Keratinocyte (primary cell): ENCODE measurements around the gene CRABP2. TPM values are rescaled to one million over a fixed set of nuclear protein-coding genes. Genes with fewer than 3 reads are reported as not detected.

Experiments
- DNase-seq: peaks from one replicate; pipeline ENCODE4 v3.0.0-alpha.2; 2011; ENCODE audit warnings: low read depth, missing footprints, low spot score
- FAIRE-seq: peaks from 2 replicates; lab custom pipeline; 2011; peaks lifted over from hg19 to GRCh38; lab: Jason Lieb, UNC
- H2AFZ ChIP-seq: 2 replicates; pipeline ENCODE4 v1.6.0; 2012; ENCODE audit warnings: low read length, control low read depth, inconsistent platforms; ENCODE audit not compliant: control insufficient read depth
- H3K27ac ChIP-seq: 2 replicates; pipeline ENCODE4 v1.5.1; 2011; ENCODE audit warnings: low read length; ENCODE audit not compliant: control insufficient read depth, insufficient read depth
- H3K27me3 ChIP-seq: 3 replicates; pipeline ENCODE4 v1.6.0; 2011; ENCODE audit warnings: low read length; ENCODE audit not compliant: control insufficient read depth, insufficient read depth; ENCODE audit errors: extremely low read depth
- H3K36me3 ChIP-seq, 2 experiments: 2 replicates in 1 of 2; 3 replicates in 1 of 2; pipeline ENCODE4 v1.5.1; 2011; ENCODE audit warnings: low read length in 2 of 2, mild to moderate bottlenecking in 1 of 2; ENCODE audit not compliant: control insufficient read depth in 2 of 2, insufficient read depth in 2 of 2; ENCODE audit errors: extremely low read depth in 1 of 2
- H3K4me1 ChIP-seq: 3 replicates; pipeline ENCODE4 v1.5.1; 2011; ENCODE audit warnings: low read length; ENCODE audit not compliant: control insufficient read depth, insufficient read depth; ENCODE audit errors: extremely low read depth
- H3K4me2 ChIP-seq: 3 replicates; pipeline ENCODE4 v1.6.0; 2011; ENCODE audit warnings: low read depth, low read length; ENCODE audit not compliant: control insufficient read depth, insufficient read depth; ENCODE audit errors: extremely low read depth
- H3K4me3 ChIP-seq, 3 experiments: fragments of 200-600 bp in 1 of 3; sonication (generic) in 1 of 3; 2 replicates in 2 of 3; 3 replicates in 1 of 3; pipeline ENCODE4 v1.5.1; 2011 to 2016; ENCODE audit warnings: low read length in 3 of 3, mild to moderate bottlenecking in 3 of 3, control low read depth in 2 of 3, inconsistent platforms in 1 of 3, low read depth in 1 of 3, mixed read lengths in 1 of 3, mixed run types in 1 of 3, moderate library complexity in 1 of 3; ENCODE audit not compliant: control insufficient read depth in 2 of 3, insufficient read depth in 2 of 3; ENCODE audit errors: extremely low read depth in 1 of 3
- H3K79me2 ChIP-seq: 2 replicates; pipeline ENCODE4 v1.6.0; 2012; ENCODE audit warnings: low read length; ENCODE audit not compliant: control insufficient read depth, insufficient read depth
- H3K9ac ChIP-seq: 3 replicates; pipeline ENCODE4 v1.6.0; 2011; ENCODE audit warnings: low read length; ENCODE audit not compliant: control insufficient read depth, insufficient read depth; ENCODE audit errors: extremely low read depth
- H3K9me1 ChIP-seq: 3 replicates; pipeline ENCODE4 v1.6.0; 2011; ENCODE audit warnings: low read length; ENCODE audit not compliant: control insufficient read depth, insufficient read depth; ENCODE audit errors: extremely low read depth
- H3K9me3 ChIP-seq: 2 replicates; pipeline ENCODE4 v1.5.1; 2012; ENCODE audit warnings: low read depth, low read length; ENCODE audit not compliant: control insufficient read depth
- H4K20me1 ChIP-seq: 3 replicates; pipeline ENCODE4 v1.6.0; 2011; ENCODE audit warnings: low read length; ENCODE audit not compliant: control insufficient read depth, insufficient read depth; ENCODE audit errors: extremely low read depth
- CTCF ChIP-seq, 3 experiments: IDR thresholded peaks in 1 of 3; conservative IDR thresholded peaks in 1 of 3; optimal IDR thresholded peaks in 1 of 3; 2 replicates in 2 of 3; 3 replicates in 1 of 3; pipeline versions ENCODE3 to v1.5.1; 2011; ENCODE audit warnings: low read length in 3 of 3, mild to moderate bottlenecking in 3 of 3, moderate library complexity in 2 of 3, control low read depth in 1 of 3, inconsistent platforms in 1 of 3; ENCODE audit not compliant: insufficient read depth in 2 of 3; ENCODE audit errors: extremely low read depth in 1 of 3
- EZH2 ChIP-seq: IDR thresholded peaks from one replicate; pipeline ENCODE4 v1.6.1; 2012; ENCODE audit warnings: inconsistent platforms, mild to moderate bottlenecking, low read length, moderate library complexity
- dilution Hi-C: fragments of 300-500 bp; cut with MboI; formaldehyde crosslinking; loops from one replicate; pipeline ENCODE4 v1.7.0; 2020; ENCODE audit warnings: low sequenced_read_pairs; ENCODE audit not compliant: extremely low pct_ligation_motif_present
- polyA plus RNA-seq, 5 experiments: library from polyadenylated mRNA; depleted of rRNA in 3 of 5; stranded (reverse) in 3 of 5; stranded (forward) in 1 of 5; unstranded in 1 of 5; fragments of >200 nt; gene quantifications; 1 replicate in 1 of 5; 2 replicates in 3 of 5; 3 replicates in 1 of 5; pipeline versions ENCODE4 v1.2.1 to v1.2.3, GENCODE V29; 2011 to 2012; ENCODE audit warnings: missing spikeins in 2 of 5, low read depth in 1 of 5, low replicate concordance in 1 of 5

CRABP2 gene
- polyA plus RNA-seq, 1 donor (not counting 4 experiments of a cell fraction or from before 2014, with no cell fraction given), result 8.4 TPM

- Histone ChIP-seq H2AFZ (no peak overlapping the region), H3K4me2 (peak overlapping the region; percentile 15), H3K79me2 (no peaks in the 10 kb centered on the region), H3K4me1 (peaks cover 46% of the 10 kb centered on the region), H3K9me3 (no peaks in the 10 kb centered on the region), H3K9ac (no peak overlapping the region), H3K27ac (no peak overlapping the region), H3K9me1 (no peaks in the 10 kb centered on the region), H3K4me3 (no peak overlapping the region), H3K27me3 (no peaks in the 10 kb centered on the region), H3K36me3 (no peaks in the 10 kb centered on the region), H4K20me1 (no peaks in the 10 kb centered on the region)
- TF ChIP-seq EZH2 (no peak), CTCF (optimal IDR thresholded peaks at IDR 0.05 in 1 of 3, IDR thresholded peaks at IDR 0.05 in 1 of 3, conservative IDR thresholded peaks at IDR 0.05 in 1 of 3; ENCODE audit: extremely low read depth in 1 of 3, insufficient read depth in 2 of 3, low read length in 3 of 3) (no peak)
- no peak for DNase-seq
- no peak for FAIRE-seq
- dilution Hi-C loops, result no loop called here
Measured at GRCh38 chr1:156691191-156691590, 14.2 kb downstream of the CRABP2 start.

GRCh38 chr1:156690675-156691036, 14.7 kb downstream of the CRABP2 start:
- H3K27ac ChIP-seq, result no peak overlapping the region
- H3K4me3 ChIP-seq, result no peak overlapping the region
- H3K4me2 ChIP-seq, result no peak overlapping the region

More at GRCh38 chr1:156690675-156691036, 14.7 kb downstream of the CRABP2 start:
- Histone ChIP-seq H3K79me2 (no peaks in the 10 kb centered on the region), H3K36me3 (no peaks in the 10 kb centered on the region), H3K9me3 (no peaks in the 10 kb centered on the region), H3K9ac (no peak overlapping the region), H3K27me3 (no peaks in the 10 kb centered on the region), H3K4me1 (peaks cover 46% of the 10 kb centered on the region), H4K20me1 (no peaks in the 10 kb centered on the region), H3K9me1 (no peaks in the 10 kb centered on the region), H2AFZ (no peak overlapping the region)
- FAIRE-seq (no peak), DNase-seq (no peak)
- dilution Hi-C loops, result no loop called here
- TF ChIP-seq EZH2 (no peak), CTCF (optimal IDR thresholded peaks at IDR 0.05 in 1 of 3, IDR thresholded peaks at IDR 0.05 in 1 of 3, conservative IDR thresholded peaks at IDR 0.05 in 1 of 3; ENCODE audit: extremely low read depth in 1 of 3, insufficient read depth in 2 of 3, low read length in 3 of 3) (no peak)
